ENCODE results near the gene PLPPR1. TPM values are rescaled to one million over a fixed set of nuclear protein-coding genes. Genes with fewer than 3 reads are reported as not detected.

Gene PLPPR1
- total RNA-seq, 1 experiment from 2014 or later: not detected

- no peak overlapping the region for H3K4me3 Mint-ChIP-seq (ENCODE audit: low read depth, unreplicated experiment)
- no peak overlapping the region for H3K27ac Mint-ChIP-seq (ENCODE audit: unreplicated experiment)
- peaks cover 42% of the 10 kb centered on the region for H3K27me3 Mint-ChIP-seq (ENCODE audit: unreplicated experiment)
- H3K36me3 Mint-ChIP-seq (ENCODE audit: insufficient read depth, unreplicated experiment): no peaks in the 10 kb centered on the region
- TF ChIP-seq, protein P1, sequence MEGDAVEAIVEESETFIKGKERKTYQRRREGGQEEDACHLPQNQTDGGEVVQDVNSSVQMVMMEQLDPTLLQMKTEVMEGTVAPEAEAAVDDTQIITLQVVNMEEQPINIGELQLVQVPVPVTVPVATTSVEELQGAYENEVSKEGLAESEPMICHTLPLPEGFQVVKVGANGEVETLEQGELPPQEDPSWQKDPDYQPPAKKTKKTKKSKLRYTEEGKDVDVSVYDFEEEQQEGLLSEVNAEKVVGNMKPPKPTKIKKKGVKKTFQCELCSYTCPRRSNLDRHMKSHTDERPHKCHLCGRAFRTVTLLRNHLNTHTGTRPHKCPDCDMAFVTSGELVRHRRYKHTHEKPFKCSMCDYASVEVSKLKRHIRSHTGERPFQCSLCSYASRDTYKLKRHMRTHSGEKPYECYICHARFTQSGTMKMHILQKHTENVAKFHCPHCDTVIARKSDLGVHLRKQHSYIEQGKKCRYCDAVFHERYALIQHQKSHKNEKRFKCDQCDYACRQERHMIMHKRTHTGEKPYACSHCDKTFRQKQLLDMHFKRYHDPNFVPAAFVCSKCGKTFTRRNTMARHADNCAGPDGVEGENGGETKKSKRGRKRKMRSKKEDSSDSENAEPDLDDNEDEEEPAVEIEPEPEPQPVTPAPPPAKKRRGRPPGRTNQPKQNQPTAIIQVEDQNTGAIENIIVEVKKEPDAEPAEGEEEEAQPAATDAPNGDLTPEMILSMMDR (IDR thresholded peaks at IDR 0.05; ENCODE audit: unreplicated experiment): no peak
- H3K9me3 Mint-ChIP-seq (ENCODE audit: low read depth, unreplicated experiment): no peaks in the 10 kb centered on the region
- BruUV-seq (replicated peaks): no TSS peak
- CTCF ChIA-PET: no interaction called here
- DNase-seq: no peak
- no peaks in the 10 kb centered on the region for H3K4me1 Mint-ChIP-seq (ENCODE audit: low read depth, unreplicated experiment)
- intact Hi-C loops (cut with micrococcal nuclease; ENCODE audit: unreplicated experiment): no loop called here
Measured at GRCh38 chr9:101047848-101048397, 19.4 kb downstream of the PLPPR1 start.

GRCh38 chr9:101050650-101051049 lies 22.1 kb downstream of the PLPPR1 start:
- Mint-ChIP-seq H3K4me1 (ENCODE audit: low read depth, unreplicated experiment) (no peaks in the 10 kb centered on the region), H3K36me3 (ENCODE audit: insufficient read depth, unreplicated experiment) (no peaks in the 10 kb centered on the region), H3K4me3 (ENCODE audit: low read depth, unreplicated experiment) (no peak overlapping the region), H3K9me3 (ENCODE audit: low read depth, unreplicated experiment) (no peaks in the 10 kb centered on the region), H3K27me3 (ENCODE audit: unreplicated experiment) (peaks cover 29% of the 10 kb centered on the region), H3K27ac (ENCODE audit: unreplicated experiment) (no peak overlapping the region)
- DNase-seq: no peak
- CTCF ChIA-PET: no interaction called here
- BruUV-seq (replicated peaks): no TSS peak
- intact Hi-C loops (cut with micrococcal nuclease; ENCODE audit: unreplicated experiment): no loop called here
- TF ChIP-seq, protein P1 (IDR thresholded peaks at IDR 0.05; ENCODE audit: unreplicated experiment): no peak

DNA sequence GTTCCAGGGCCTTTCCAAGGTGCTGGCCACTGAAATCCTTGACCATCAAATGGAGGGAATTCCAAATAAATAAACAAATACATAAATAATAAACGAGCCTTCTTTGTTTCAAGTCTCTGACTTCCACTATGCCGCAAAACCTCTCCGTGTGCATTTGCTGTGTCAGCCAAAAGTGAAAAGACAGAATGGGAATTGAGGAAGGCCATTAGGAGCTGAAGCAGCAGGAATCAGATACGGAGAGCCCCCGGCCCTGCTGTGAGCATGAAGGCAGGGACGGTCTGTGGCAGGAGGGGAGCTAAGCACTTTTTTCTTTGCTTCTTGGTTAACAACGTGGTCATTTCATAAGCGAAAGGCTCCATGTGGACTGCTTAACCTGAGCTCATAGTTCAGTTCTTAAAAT lies 26.1 kb downstream of the PLPPR1 start:
- no peak overlapping the region for H3K27ac Mint-ChIP-seq (ENCODE audit: unreplicated experiment)
- H3K36me3 Mint-ChIP-seq (ENCODE audit: insufficient read depth, unreplicated experiment): no peaks in the 10 kb centered on the region
- BruUV-seq (replicated peaks): no TSS peak
- TF ChIP-seq, protein P1 (IDR thresholded peaks at IDR 0.05; ENCODE audit: unreplicated experiment): no peak
- DNase-seq: no peak
- H3K4me1 Mint-ChIP-seq (ENCODE audit: low read depth, unreplicated experiment): no peaks in the 10 kb centered on the region
- no peaks in the 10 kb centered on the region for H3K9me3 Mint-ChIP-seq (ENCODE audit: low read depth, unreplicated experiment)
- peaks cover 49% of the 10 kb centered on the region for H3K27me3 Mint-ChIP-seq (ENCODE audit: unreplicated experiment)
- H3K4me3 Mint-ChIP-seq (ENCODE audit: low read depth, unreplicated experiment): no peak overlapping the region
- CTCF ChIA-PET: no interaction called here
- intact Hi-C loops (cut with micrococcal nuclease; ENCODE audit: unreplicated experiment): no loop called here

- no peaks in the 10 kb centered on the region for H3K4me1 Mint-ChIP-seq (ENCODE audit: low read depth, unreplicated experiment)
- H3K9me3 Mint-ChIP-seq (ENCODE audit: low read depth, unreplicated experiment): no peaks in the 10 kb centered on the region
- peaks cover 53% of the 10 kb centered on the region for H3K27me3 Mint-ChIP-seq (ENCODE audit: unreplicated experiment)
- no TSS peak for BruUV-seq (replicated peaks)
- no peak overlapping the region for H3K4me3 Mint-ChIP-seq (ENCODE audit: low read depth, unreplicated experiment)
- TF ChIP-seq, protein P1 (IDR thresholded peaks at IDR 0.05; ENCODE audit: unreplicated experiment): no peak
- intact Hi-C loops (cut with micrococcal nuclease; ENCODE audit: unreplicated experiment): no loop called here
- no peak for DNase-seq
- no peak overlapping the region for H3K27ac Mint-ChIP-seq (ENCODE audit: unreplicated experiment)
- CTCF ChIA-PET: interaction anchor here (0.6 kb wide), 1 partner anchor 61 kb away, joined by 7 read pairs; no protein-coding TSS in a partner anchor
- no peaks in the 10 kb centered on the region for H3K36me3 Mint-ChIP-seq (ENCODE audit: insufficient read depth, unreplicated experiment)
Measured at GRCh38 chr9:101055516-101055915, 27.0 kb downstream of the PLPPR1 start.
